Neural progenitor cell (in vitro differentiated cells): ENCODE measurements around the gene AUTS2. TPM values are rescaled to one million over a fixed set of nuclear protein-coding genes. Genes with fewer than 3 reads are reported as not detected.
"Not testable (repeated sequence)": the region's sequence is repeated elsewhere in the genome, so short reads cannot be mapped to it uniquely, and the experiment has no call there.

Experiments
- DNase-seq: peaks from one replicate; pipeline ENCODE4 v3.0.0-alpha.2; 2016; ENCODE audit warnings: low spot score
- H2AFZ ChIP-seq: fragments of 200-600 bp; sonication (generic); replicated peaks from 2 replicates; pipeline ENCODE4 v1.6.1; 2016; ENCODE audit warnings: antibody characterized with exemption
- H3F3A ChIP-seq: fragments of 200-600 bp; sonication (generic); 2 replicates; pipeline ENCODE4 v1.6.1; 2016; ENCODE audit warnings: antibody characterized with exemption, low read depth
- H3K27ac ChIP-seq: fragments of 200-600 bp; sonication (generic); 2 replicates; pipeline ENCODE4 v1.5.1; 2016; ENCODE audit warnings: mild to moderate bottlenecking
- H3K27me3 ChIP-seq: fragments of 200-600 bp; sonication (generic); 2 replicates; pipeline ENCODE4 v1.6.1; 2016; ENCODE audit warnings: mild to moderate bottlenecking, moderate library complexity
- H3K36me3 ChIP-seq: fragments of 200-600 bp; sonication (generic); 2 replicates; pipeline ENCODE4 v1.5.1; 2016
- H3K4me1 ChIP-seq: fragments of 200-600 bp; sonication (generic); 2 replicates; pipeline ENCODE4 v1.6.1; 2016; ENCODE audit warnings: mixed run types
- H3K4me2 ChIP-seq: fragments of 200-600 bp; sonication (generic); 2 replicates; pipeline ENCODE4 v1.6.1; 2016
- H3K4me3 ChIP-seq: fragments of 200-600 bp; sonication (generic); 2 replicates; pipeline ENCODE4 v1.5.1; 2016
- H3K79me2 ChIP-seq: fragments of 200-600 bp; sonication (generic); 2 replicates; pipeline ENCODE4 v1.6.1; 2016; ENCODE audit warnings: low read depth
- H3K9ac ChIP-seq: fragments of 200-600 bp; sonication (generic); 2 replicates; pipeline ENCODE4 v1.6.1; 2016
- H3K9me3 ChIP-seq: fragments of 200-600 bp; sonication (generic); 2 replicates; pipeline ENCODE4 v1.5.1; 2016; ENCODE audit warnings: low read depth
- H4K20me1 ChIP-seq: fragments of 200-600 bp; sonication (generic); 2 replicates; pipeline ENCODE4 v1.6.1; 2016; ENCODE audit warnings: low read depth
- H3K27ac Mint-ChIP-seq: 3 replicates; pipeline ENCODE4 v1.8.0; 2021; ENCODE audit warnings: mixed read lengths
- H3K27me3 Mint-ChIP-seq: 2 replicates; pipeline ENCODE4 v1.8.0; 2022; ENCODE audit warnings: low read depth, mild to moderate bottlenecking, inconsistent platforms, moderate library complexity, mixed read lengths; ENCODE audit not compliant: insufficient read depth
- H3K36me3 Mint-ChIP-seq: 3 replicates; pipeline ENCODE4 v1.8.0; 2021; ENCODE audit warnings: mixed read lengths
- H3K4me1 Mint-ChIP-seq: 3 replicates; pipeline ENCODE4 v1.8.0; 2021; ENCODE audit warnings: mixed read lengths
- H3K4me3 Mint-ChIP-seq: 3 replicates; pipeline ENCODE4 v1.8.0; 2021; ENCODE audit warnings: mild to moderate bottlenecking, moderate library complexity, mixed read lengths
- H3K9me3 Mint-ChIP-seq: 3 replicates; pipeline ENCODE4 v1.8.0; 2020; ENCODE audit warnings: mixed read lengths
- CTCF ChIP-seq: fragments of 200-600 bp; sonication (generic); IDR thresholded peaks from 2 replicates; pipeline ENCODE4 v1.5.1; 2017; ENCODE audit warnings: antibody characterized with exemption, mild to moderate bottlenecking
- EZH2 ChIP-seq: fragments of 200-600 bp; sonication (generic); IDR thresholded peaks from 2 replicates; pipeline ENCODE4 v1.6.1; 2017; ENCODE audit warnings: antibody characterized with exemption, mild to moderate bottlenecking, moderate library complexity
- EZH2phosphoT487 ChIP-seq: fragments of 200-600 bp; sonication (generic); IDR thresholded peaks from 2 replicates; pipeline ENCODE4 v1.6.1; 2017; ENCODE audit warnings: antibody characterized with exemption
- total RNA-seq: library from RNA; depleted of rRNA; stranded (reverse); fragments of >200 nt; gene quantifications from 2 replicates; pipeline ENCODE4 v1.2.3, GENCODE V29; 2015; ENCODE audit warnings: low replicate concordance

Gene AUTS2
- total RNA-seq, 1 donor from 2014 or later, result 50.0 TPM

- no peak for TF ChIP-seq CTCF
- TF ChIP-seq EZH2, result no peak
- TF ChIP-seq EZH2phosphoT487, result no peak
- Histone ChIP-seq H3K36me3 (no peaks in the 10 kb centered on the region), H3K4me2 (no peak overlapping the region), H3F3A (peaks cover 17% of the 10 kb centered on the region), H2AFZ (no peak overlapping the region), H3K4me3 (no peak overlapping the region), H3K4me1 (peaks cover 19% of the 10 kb centered on the region), H3K27ac (no peak overlapping the region), H4K20me1 (no peaks in the 10 kb centered on the region), H3K9me3 (no peaks in the 10 kb centered on the region), H3K9ac (no peak overlapping the region), H3K27me3 (no peaks in the 10 kb centered on the region), H3K79me2 (no peaks in the 10 kb centered on the region)
- Mint-ChIP-seq H3K36me3 (peaks cover 15% of the 10 kb centered on the region), H3K27ac (no peak overlapping the region), H3K27me3 (peaks cover 7% of the 10 kb centered on the region), H3K4me3 (no peak overlapping the region), H3K4me1 (peaks cover 15% of the 10 kb centered on the region), H3K9me3 (no peaks in the 10 kb centered on the region)
- no peak for DNase-seq
Measured at GRCh38 chr7:70646536-70647248, 1048.4 kb downstream of the AUTS2 start.

- H3K4me1 ChIP-seq, result peaks cover 19% of the 10 kb centered on the region
- H3K36me3 ChIP-seq, result no peaks in the 10 kb centered on the region
- H3K9me3 Mint-ChIP-seq, result no peaks in the 10 kb centered on the region
- H3K9ac ChIP-seq, result no peak overlapping the region
- H3F3A ChIP-seq, result peaks cover 17% of the 10 kb centered on the region
- H3K27ac Mint-ChIP-seq, result no peak overlapping the region
- no peak overlapping the region for H3K27ac ChIP-seq
- H3K36me3 Mint-ChIP-seq, result peaks cover 10% of the 10 kb centered on the region
- H3K4me1 Mint-ChIP-seq, result peaks cover 15% of the 10 kb centered on the region
- no peak overlapping the region for H3K4me2 ChIP-seq
- DNase-seq, result no peak
- no peak overlapping the region for H3K4me3 ChIP-seq
- peak overlapping the region; percentile 30 for H3K4me3 Mint-ChIP-seq
- no peaks in the 10 kb centered on the region for H3K9me3 ChIP-seq
- no peaks in the 10 kb centered on the region for H3K27me3 ChIP-seq
- no peak overlapping the region for H2AFZ ChIP-seq
- H3K27me3 Mint-ChIP-seq, result peaks cover 7% of the 10 kb centered on the region
- H4K20me1 ChIP-seq, result no peaks in the 10 kb centered on the region
- no peaks in the 10 kb centered on the region for H3K79me2 ChIP-seq
- TF ChIP-seq CTCF (no peak), EZH2 (no peak), EZH2phosphoT487 (no peak)
Measured at GRCh38 chr7:70647801-70648498, 1049.7 kb downstream of the AUTS2 start.

- not testable (repeated sequence) for H3K9ac ChIP-seq, H3K4me2 ChIP-seq, H3K36me3 Mint-ChIP-seq, H3K27me3 Mint-ChIP-seq, H3K9me3 ChIP-seq, H3K27ac Mint-ChIP-seq, H3K79me2 ChIP-seq, DNase-seq, H3K9me3 Mint-ChIP-seq, H3K4me3 Mint-ChIP-seq, H2AFZ ChIP-seq, H3K4me3 ChIP-seq, H3K27ac ChIP-seq, H3K36me3 ChIP-seq, H4K20me1 ChIP-seq, H3K27me3 ChIP-seq
- H3K4me1 Mint-ChIP-seq, result peaks cover 15% of the 10 kb centered on the region
- Histone ChIP-seq H3F3A (peaks cover 17% of the 10 kb centered on the region), H3K4me1 (peaks cover 19% of the 10 kb centered on the region)
Measured at GRCh38 chr7:70648499-70648861, 1050.2 kb downstream of the AUTS2 start.

GRCh38 chr7:70649323-70649722 lies 1051.0 kb downstream of the AUTS2 start:
- Histone ChIP-seq H4K20me1 (no peaks in the 10 kb centered on the region), H3K9ac (no peak overlapping the region), H3F3A (peaks cover 17% of the 10 kb centered on the region), H2AFZ (no peak overlapping the region), H3K27ac (no peak overlapping the region), H3K4me3 (no peak overlapping the region), H3K4me1 (peaks cover 19% of the 10 kb centered on the region), H3K27me3 (no peaks in the 10 kb centered on the region), H3K9me3 (no peaks in the 10 kb centered on the region), H3K4me2 (no peak overlapping the region), H3K36me3 (no peaks in the 10 kb centered on the region), H3K79me2 (no peaks in the 10 kb centered on the region)
- no peak for DNase-seq
- Mint-ChIP-seq H3K4me3 (no peak overlapping the region), H3K9me3 (no peaks in the 10 kb centered on the region), H3K4me1 (peaks cover 15% of the 10 kb centered on the region), H3K27ac (no peak overlapping the region), H3K36me3 (peaks cover 10% of the 10 kb centered on the region), H3K27me3 (peaks cover 7% of the 10 kb centered on the region)
- TF ChIP-seq EZH2, result no peak
- TF ChIP-seq EZH2phosphoT487, result no peak
- no peak for TF ChIP-seq CTCF
